Transverse colon (tissue), 4 donors: ENCODE measurements around the gene P2RX2. TPM values are rescaled to one million over a fixed set of nuclear protein-coding genes. Genes with fewer than 3 reads are reported as not detected.

Source experiments
- DNase-seq: peaks from one replicate; pipeline ENCODE4 v3.0.0-alpha.2; 2019
- H3K27ac ChIP-seq, 4 donors: fragments of 200-600 bp; sonication (generic); 2 replicates each; pipeline ENCODE4 v1.5.1; 2016 to 2018; ENCODE audit warnings: inconsistent platforms in 4 of 4
- H3K27me3 ChIP-seq: fragments of 200-600 bp; sonication (generic); 2 replicates; pipeline ENCODE4 v1.5.1; 2017; ENCODE audit warnings: inconsistent platforms
- H3K36me3 ChIP-seq, 4 donors: fragments of 200-600 bp; sonication (generic); 2 replicates each; pipeline ENCODE4 v1.5.1; 2017 to 2019; ENCODE audit warnings: inconsistent platforms in 4 of 4
- H3K4me1 ChIP-seq, 4 donors: fragments of 200-600 bp; sonication (generic); 2 replicates each; pipeline ENCODE4 v1.5.1; 2017 to 2020; ENCODE audit warnings: inconsistent platforms in 4 of 4
- H3K4me3 ChIP-seq, 4 donors: fragments of 200-600 bp; sonication (generic); 1 replicate in 1 of 4; 2 replicates in 3 of 4; pipeline versions ENCODE4 v1.5.1 to v1.6.1; 2017 to 2019; ENCODE audit warnings: inconsistent platforms in 4 of 4
- H3K9me3 ChIP-seq, 2 donors: fragments of 200-600 bp; sonication (generic); 2 replicates each; pipeline ENCODE4 v1.5.1; 2017 to 2019; ENCODE audit warnings: inconsistent platforms in 2 of 2
- CTCF ChIP-seq, 5 experiments: fragments of 200-600 bp in 3 of 5; fragments of 450-650 bp in 2 of 5; sonication (generic) in 3 of 5; IDR thresholded peaks; 1 replicate in 2 of 5; 2 replicates in 3 of 5; pipeline ENCODE4 v1.5.1; 2016 to 2017; ENCODE audit warnings: antibody characterized with exemption in 5 of 5, inconsistent platforms in 3 of 5, mild to moderate bottlenecking in 2 of 5, moderate library complexity in 1 of 5
- EP300 ChIP-seq: sonication (generic); formaldehyde crosslinking; IDR thresholded peaks from one replicate; pipeline ENCODE4 v1.6.1; 2017; ENCODE audit warnings: antibody characterized with exemption, low read depth
- POLR2A ChIP-seq: fragments of 450-650 bp; IDR thresholded peaks from one replicate; pipeline ENCODE4 v1.6.1; 2016; ENCODE audit warnings: antibody characterized with exemption, mild to moderate bottlenecking, moderate library complexity
- POLR2AphosphoS5 ChIP-seq, 3 donors: sonication (generic); formaldehyde crosslinking; IDR thresholded peaks; one replicate each; pipeline ENCODE4 v1.6.1; 2016; ENCODE audit warnings: antibody characterized with exemption in 3 of 3
- WGBS, 2 donors: methylation state at CpG; one replicate each; pipeline ENCODE4 v1.1.5; 2018; ENCODE audit warnings: low coverage in 1 of 2; 5-methylcytosine and 5-hydroxymethylcytosine counted together
- in situ Hi-C, 4 donors: fragments of 200-750 bp; cut with MboI; loops; one replicate each; pipeline versions ENCODE4 v1.15.0 to v1.15.1; 2017; ENCODE audit warnings: low sequenced_read_pairs in 3 of 4, low pct_ligation_motif_present in 1 of 4, low pct_unique_long_range_greater_than_20kb in 1 of 4
- intact Hi-C: fragments of 100-400 bp; cut with DNase I; formaldehyde crosslinking; loops from one replicate; pipeline ENCODE4 v1.15.1; 2023; ENCODE audit warnings: low total_unique reads
- total RNA-seq, 4 donors: library from RNA; depleted of rRNA; stranded (reverse); fragments of >200 nt; gene quantifications; one replicate each; pipeline ENCODE4 v1.1.0, GENCODE V29; 2016

Gene P2RX2
- total RNA-seq, 4 donors from 2014 or later: 0.96 to 2.1 TPM; not detected in 2

GRCh38 chr12:132603240-132604150 lies 15.1 kb upstream of the P2RX2 start:
- intact Hi-C loops (no loop called here), in situ Hi-C loops (loop anchor here in 3 of 4 donors (25.0 kb wide), 1 partner anchor 191 kb away; no protein-coding TSS in a partner anchor)
- H3K4me3 ChIP-seq: peak overlapping the region in 1 of 4 donors; percentile 27

DNA sequence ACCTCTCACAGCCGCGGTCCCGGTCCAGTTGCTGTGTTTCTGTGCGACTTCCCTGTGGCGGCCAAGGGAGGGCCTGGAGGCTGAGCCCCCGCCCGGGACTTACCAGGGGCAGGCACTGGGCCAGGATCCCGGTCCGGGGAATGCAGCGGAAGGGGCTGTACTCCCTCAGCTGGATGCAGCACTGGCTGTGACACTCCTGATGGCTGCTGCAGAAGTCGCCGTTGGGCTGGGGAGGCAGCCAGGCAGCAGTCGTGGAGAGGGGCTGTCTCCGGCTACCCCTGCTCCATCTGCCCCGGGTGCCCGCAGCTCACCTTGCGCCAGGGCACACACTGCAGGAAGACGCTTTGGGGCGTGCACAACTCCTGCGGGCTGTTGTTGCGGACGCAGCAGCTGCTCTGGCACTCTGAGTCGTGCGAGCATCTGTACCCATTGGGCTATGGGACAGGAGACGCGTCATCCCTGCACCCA lies 14.4 kb upstream of the P2RX2 start:
- Histone ChIP-seq H3K4me3 (peak overlapping the region in 1 of 4 donors; percentile 27), H3K9me3 (no peaks in the 10 kb centered on the region), H3K4me1 (peaks cover 0 to 29% (median 23%) of the 10 kb centered on the region in 4 donors), H3K27ac (peak overlapping the region in 2 of 4 donors; percentile 28 to 41), H3K36me3 (no peaks in the 10 kb centered on the region), H3K27me3 (peaks cover 69% of the 10 kb centered on the region)
- in situ Hi-C loops: loop anchor here in 3 of 4 donors (25.0 kb wide), 1 partner anchor 192 kb away; no protein-coding TSS in a partner anchor
- intact Hi-C loops: no loop called here
- 47% methylated on average over 25 of the region's 26 CpGs; no CpG with 5 or more reads in 1 of the 2 donors for WGBS, 2 donors
- TF ChIP-seq POLR2AphosphoS5 (IDR thresholded peaks at IDR 0.05) (no peak), POLR2A (no peak), EP300 (no peak), CTCF (IDR thresholded peaks at IDR 0.05) (no peak)
- DNase-seq: no peak

More at GRCh38 chr12:132603240-132604150, 15.1 kb upstream of the P2RX2 start:
- Histone ChIP-seq H3K9me3 (no peaks in the 10 kb centered on the region), H3K27ac (peak overlapping the region in 3 of 4 donors; percentile 19 to 41 (median 28)), H3K4me1 (peaks cover 0 to 33% (median 25%) of the 10 kb centered on the region in 4 donors), H3K36me3 (no peaks in the 10 kb centered on the region), H3K27me3 (peaks cover 63% of the 10 kb centered on the region)
- no peak for TF ChIP-seq CTCF (IDR thresholded peaks at IDR 0.05)
- TF ChIP-seq POLR2AphosphoS5 (IDR thresholded peaks at IDR 0.05): no peak
- no peak for TF ChIP-seq EP300
- TF ChIP-seq POLR2A: no peak
- DNase-seq: no peak
- 39% methylated on average over 28 of the region's 67 CpGs; no CpG with 5 or more reads in 1 of the 2 donors for WGBS, 2 donors

DNA sequence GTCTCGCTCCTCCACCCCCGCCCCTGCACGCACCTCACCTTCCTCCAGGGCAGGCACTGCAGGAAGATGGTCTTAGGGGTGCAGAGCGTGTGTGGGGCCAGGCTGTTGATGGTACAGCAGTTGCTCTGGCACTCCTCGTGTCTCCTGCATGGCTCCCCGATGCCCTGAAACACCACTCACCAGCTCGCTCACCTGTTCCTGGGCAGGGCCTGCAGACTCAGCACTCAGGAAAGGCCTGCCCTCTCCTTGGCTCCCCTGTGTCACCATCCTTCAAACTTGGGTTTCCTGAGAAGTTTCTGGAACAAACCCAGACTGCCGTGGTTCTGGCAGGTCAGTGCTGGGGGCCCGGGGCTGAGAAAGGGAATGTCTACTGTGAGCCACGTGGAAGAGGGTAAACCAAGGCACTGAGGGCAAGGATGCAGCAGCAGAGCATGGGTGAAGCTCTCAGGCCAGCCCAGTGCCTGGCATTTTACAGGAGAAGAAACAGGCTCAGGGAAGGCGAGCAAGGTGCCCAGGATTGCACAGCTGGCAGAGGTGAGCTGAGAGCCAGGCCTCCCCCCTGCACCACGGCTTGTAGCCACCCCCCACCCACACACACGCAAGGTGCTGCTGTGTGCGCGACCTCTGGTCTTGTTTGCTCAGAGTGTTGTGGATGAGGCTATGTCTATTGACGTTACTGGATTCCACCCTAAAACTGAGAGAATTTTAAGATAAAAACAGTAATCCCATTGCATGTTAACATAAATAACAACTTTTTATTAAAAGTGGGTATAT lies 13.7 kb upstream of the P2RX2 start:
- in situ Hi-C loops (loop anchor here in 3 of 4 donors (25.0 kb wide), 1 partner anchor 193 kb away; no protein-coding TSS in a partner anchor), intact Hi-C loops (no loop called here)
- no peak overlapping the region for H3K27ac ChIP-seq
- no peaks in the 10 kb centered on the region for H3K9me3 ChIP-seq
- no peaks in the 10 kb centered on the region for H3K36me3 ChIP-seq
- TF ChIP-seq POLR2A (no peak), POLR2AphosphoS5 (IDR thresholded peaks at IDR 0.05) (no peak), EP300 (no peak), CTCF (IDR thresholded peaks at IDR 0.05) (no peak)
- H3K27me3 ChIP-seq: peaks cover 73% of the 10 kb centered on the region
- no peak for DNase-seq
- no peak overlapping the region for H3K4me3 ChIP-seq
- peaks cover 0 to 29% (median 23%) of the 10 kb centered on the region in 4 donors for H3K4me1 ChIP-seq
- 63 to 100% methylated on average over 2 to 16 of the region's 16 CpGs for WGBS, 2 donors
